Cardiac muscle cell (in vitro differentiated cells and primary cell): ENCODE data around the gene DUSP22. TPM values are rescaled to one million over a fixed set of nuclear protein-coding genes. Genes with fewer than 3 reads are reported as not detected.

Experiments
- DNase-seq, 2 donors: peaks; one replicate each; pipeline versions ENCODE4 v3.0.0 to v3.0.0-alpha.2; 2010 to 2017; ENCODE audit warnings: low read depth in 1 of 2, low spot score in 1 of 2
- H3K27ac ChIP-seq: fragments of 200-600 bp; sonication (generic); 2 replicates; pipeline ENCODE4 v1.5.1; 2016
- H3K27me3 ChIP-seq: fragments of 200-600 bp; sonication (generic); 2 replicates; pipeline ENCODE4 v1.6.0; 2016; ENCODE audit warnings: control low read depth
- H3K36me3 ChIP-seq: fragments of 200-600 bp; sonication (generic); 2 replicates; pipeline ENCODE4 v1.5.1; 2016; ENCODE audit warnings: control low read depth
- H3K4me1 ChIP-seq: fragments of 200-600 bp; sonication (generic); 2 replicates; pipeline ENCODE4 v1.8.1; 2017; ENCODE audit warnings: low read depth, mild to moderate bottlenecking, mixed run types
- H3K4me3 ChIP-seq: fragments of 200-600 bp; sonication (generic); 2 replicates; pipeline ENCODE4 v1.5.1; 2016; ENCODE audit warnings: mild to moderate bottlenecking
- H3K9me3 ChIP-seq: fragments of 200-600 bp; sonication (generic); 2 replicates; pipeline ENCODE4 v1.5.1; 2017; ENCODE audit warnings: low read depth, mild to moderate bottlenecking, control low read depth
- CTCF ChIP-seq: IDR thresholded peaks from 2 replicates; pipeline ENCODE4 v1.5.1; 2012; ENCODE audit warnings: low read depth, mild to moderate bottlenecking, low read length
- polyA plus RNA-seq: library from polyadenylated mRNA; unstranded; fragments of >200 nt; fragmentation: Nextera tagmentation; extraction: Ambion mirVana; gene quantifications from 2 replicates; pipeline ENCODE4 v1.2.1, GENCODE V29; 2016
- total RNA-seq: library from RNA; depleted of rRNA; stranded (reverse); fragments of >200 nt; gene quantifications from 2 replicates; pipeline ENCODE4 v1.2.3, GENCODE V29; 2016

DUSP22 gene
- total and polyA plus RNA-seq, 2 experiments from 2014 or later, result 50.7 to 89.3 TPM

- no peak for DNase-seq
- no peak for TF ChIP-seq CTCF
- peaks cover 2% of the 10 kb centered on the region for H3K9me3 ChIP-seq
- no peaks in the 10 kb centered on the region for H3K36me3 ChIP-seq
- no peaks in the 10 kb centered on the region for H3K27me3 ChIP-seq
- no peaks in the 10 kb centered on the region for H3K4me1 ChIP-seq
- H3K27ac ChIP-seq, result no peak overlapping the region
- H3K4me3 ChIP-seq, result no peak overlapping the region
These were observed 57.2 kb downstream of the DUSP22 start for GRCh38 chr6:349491-349921.

GRCh38 chr6:350371-350770 lies 58.1 kb downstream of the DUSP22 start:
- no peak for DNase-seq
- Histone ChIP-seq H3K36me3 (no peaks in the 10 kb centered on the region), H3K4me1 (no peaks in the 10 kb centered on the region), H3K27ac (no peak overlapping the region), H3K27me3 (no peaks in the 10 kb centered on the region), H3K9me3 (peaks cover 2% of the 10 kb centered on the region), H3K4me3 (no peak overlapping the region)
- TF ChIP-seq CTCF, result no peak

- no peaks in the 10 kb centered on the region for H3K4me1 ChIP-seq
- no peaks in the 10 kb centered on the region for H3K27me3 ChIP-seq
- TF ChIP-seq CTCF, result no peak
- DNase-seq, result no peak
- H3K4me3 ChIP-seq, result no peak overlapping the region
- H3K9me3 ChIP-seq, result peaks cover 2% of the 10 kb centered on the region
- no peak overlapping the region for H3K27ac ChIP-seq
- H3K36me3 ChIP-seq, result no peaks in the 10 kb centered on the region
These were observed 59.0 kb downstream of the DUSP22 start for GRCh38 chr6:351011-351866.

- Histone ChIP-seq H3K27ac (no peak overlapping the region), H3K36me3 (no peaks in the 10 kb centered on the region), H3K4me1 (no peaks in the 10 kb centered on the region), H3K9me3 (peaks cover 2% of the 10 kb centered on the region), H3K4me3 (no peak overlapping the region), H3K27me3 (no peaks in the 10 kb centered on the region)
- no peak for TF ChIP-seq CTCF
- DNase-seq, result no peak
These were observed 59.6 kb downstream of the DUSP22 start for GRCh38 chr6:351867-352289.

GRCh38 chr6:352474-352873 lies 60.2 kb downstream of the DUSP22 start:
- no peak for TF ChIP-seq CTCF
- no peaks in the 10 kb centered on the region for H3K27me3 ChIP-seq
- H3K4me3 ChIP-seq, result no peak overlapping the region
- H3K36me3 ChIP-seq, result no peaks in the 10 kb centered on the region
- no peak overlapping the region for H3K27ac ChIP-seq
- H3K9me3 ChIP-seq, result peaks cover 2% of the 10 kb centered on the region
- no peak for DNase-seq
- no peaks in the 10 kb centered on the region for H3K4me1 ChIP-seq
